Endothelial cell of umbilical vein (primary cell): Measurements from ENCODE around the gene ALDH6A1. TPM values are rescaled to one million over a fixed set of nuclear protein-coding genes. Genes with fewer than 3 reads are reported as not detected.

Source experiments
- BruUV-seq: library from RNA; stranded (reverse); fragments of 400-500 nt; replicated peaks from 2 replicates; lab custom pipeline; 2021; lab: Mats Ljungman, UMichigan
- CTCF ChIA-PET: fragments of 300-600, 350-600 bp; sonication (Branson Sonifier 250); formaldehyde crosslinking; loops from one replicate; lab custom pipeline; 2021; ENCODE audit warnings: antibody characterized with exemption, inconsistent platforms; lab: Charles Lee
- POLR2A ChIA-PET: fragments of 300-600, 350-600 bp; sonication (Branson Sonifier 250); formaldehyde crosslinking; loops from one replicate; lab custom pipeline; 2021; ENCODE audit warnings: antibody characterized with exemption, inconsistent platforms; lab: Charles Lee
- DNase-seq: peaks from one replicate; pipeline ENCODE4 v3.0.0-alpha.2; 2011; ENCODE audit warnings: low read depth, low spot score
- FAIRE-seq: peaks from 2 replicates; lab custom pipeline; 2011; peaks lifted over from hg19 to GRCh38; lab: Jason Lieb, UNC
- H2AFZ ChIP-seq: 2 replicates; pipeline ENCODE4 v1.6.0; 2012; ENCODE audit warnings: low read depth, low read length, control low read depth, inconsistent platforms
- H3K27ac ChIP-seq: 2 replicates; pipeline ENCODE4 v1.5.1; 2011; ENCODE audit warnings: low read depth, mild to moderate bottlenecking, control low read depth, low read length, moderate library complexity; ENCODE audit not compliant: insufficient read depth
- H3K27me3 ChIP-seq, 2 experiments: 2 replicates each; pipeline versions ENCODE4 v1.6.0 to v1.6.1; 2011; ENCODE audit warnings: low read length in 2 of 2, mixed read lengths in 1 of 2; ENCODE audit not compliant: control insufficient read depth in 2 of 2, insufficient read depth in 2 of 2
- H3K36me3 ChIP-seq, 2 experiments: 2 replicates in 1 of 2; 3 replicates in 1 of 2; pipeline ENCODE4 v1.5.1; 2011; ENCODE audit warnings: low read length in 2 of 2, mild to moderate bottlenecking in 1 of 2, moderate library complexity in 1 of 2; ENCODE audit not compliant: control insufficient read depth in 2 of 2, insufficient read depth in 2 of 2; ENCODE audit errors: extremely low read depth in 1 of 2
- H3K4me1 ChIP-seq: 3 replicates; pipeline ENCODE4 v1.5.1; 2011; ENCODE audit warnings: mild to moderate bottlenecking, low read length; ENCODE audit not compliant: control insufficient read depth, insufficient read depth; ENCODE audit errors: extremely low read depth
- H3K4me2 ChIP-seq: 2 replicates; pipeline ENCODE4 v1.6.1; 2011; ENCODE audit warnings: low read length, control low read depth, mixed read lengths; ENCODE audit not compliant: insufficient read depth
- H3K4me3 ChIP-seq, 3 experiments: fragments of 200-600 bp in 1 of 3; sonication (generic), shearing (Covaris generic) in 1 of 3; replicated peaks in 1 of 3; 2 replicates each; pipeline ENCODE4 v1.5.1; 2011 to 2016; ENCODE audit warnings: control low read depth in 3 of 3, low read length in 3 of 3, mild to moderate bottlenecking in 2 of 3, inconsistent platforms in 1 of 3, low read depth in 1 of 3, moderate library complexity in 1 of 3; ENCODE audit not compliant: insufficient read depth in 1 of 3
- H3K79me2 ChIP-seq: 2 replicates; pipeline ENCODE4 v1.6.0; 2012; ENCODE audit warnings: low read length, inconsistent platforms; ENCODE audit not compliant: control insufficient read depth, insufficient read depth
- H3K9ac ChIP-seq: replicated peaks from 2 replicates; pipeline ENCODE3; 2011; ENCODE audit warnings: low read length, control low read depth; ENCODE audit not compliant: insufficient read depth; ENCODE audit errors: extremely low read depth
- H3K9me1 ChIP-seq: replicated peaks from 3 replicates; pipeline ENCODE4 v1.6.0; 2011; ENCODE audit warnings: mild to moderate bottlenecking, low read length; ENCODE audit not compliant: control insufficient read depth, insufficient read depth; ENCODE audit errors: extremely low read depth
- H3K9me3 ChIP-seq: replicated peaks from 2 replicates; pipeline ENCODE4 v1.5.1; 2012; ENCODE audit warnings: low read length, inconsistent platforms; ENCODE audit not compliant: control insufficient read depth, insufficient read depth
- H4K20me1 ChIP-seq: replicated peaks from 2 replicates; pipeline ENCODE3; 2011; ENCODE audit warnings: mild to moderate bottlenecking, low read length; ENCODE audit not compliant: control insufficient read depth, insufficient read depth; ENCODE audit errors: extremely low read depth
- EZH2 ChIP-seq: IDR thresholded peaks from 2 replicates; pipeline ENCODE4 v1.6.1; 2012; ENCODE audit warnings: borderline replicate concordance, low read depth, mild to moderate bottlenecking, moderate library complexity, low read length, inconsistent platforms; ENCODE audit not compliant: severe bottlenecking
- GATA2 ChIP-seq: IDR thresholded peaks from 2 replicates; pipeline ENCODE4 v1.7.0; 2011; ENCODE audit warnings: low read depth, mild to moderate bottlenecking, moderate library complexity, mixed read lengths, low read length; ENCODE audit not compliant: insufficient read length, insufficient read depth
- JUN ChIP-seq: IDR thresholded peaks from 2 replicates; pipeline ENCODE4 v1.6.1; 2011; ENCODE audit warnings: borderline replicate concordance, low read depth; ENCODE audit not compliant: insufficient read length, insufficient read depth
- MYC ChIP-seq: IDR thresholded peaks from one replicate; pipeline ENCODE4 v1.6.1; 2011; ENCODE audit warnings: mild to moderate bottlenecking, low read depth, low read length
- POLR2AphosphoS5 ChIP-seq: IDR thresholded peaks from 2 replicates; pipeline ENCODE4 v1.6.1; 2012; ENCODE audit warnings: low read depth, mild to moderate bottlenecking, control low read depth, low read length, moderate library complexity; ENCODE audit not compliant: insufficient read depth
- dilution Hi-C: fragments of 300-500 bp; cut with MboI; formaldehyde crosslinking; loops from one replicate; pipeline ENCODE4 v1.15.0; 2019; ENCODE audit warnings: low sequenced_read_pairs; ENCODE audit not compliant: extremely low pct_ligation_motif_present
- intact Hi-C: fragments of 100-400 bp; cut with micrococcal nuclease; formaldehyde crosslinking; loops from one replicate; pipeline ENCODE4 v1.10.0; 2022
- polyA plus RNA-seq, 4 experiments: library from polyadenylated mRNA; depleted of rRNA in 3 of 4; stranded (reverse) in 3 of 4; unstranded in 1 of 4; fragments of >200 nt; gene quantifications; 2 replicates each; pipeline versions ENCODE4 v1.2.1 to v1.2.3, GENCODE V29; 2011 to 2012; ENCODE audit warnings: missing spikeins in 1 of 4
- total RNA-seq: library from RNA; stranded (reverse); gene quantifications from 2 replicates; pipeline ENCODE4 v1.2.3, GENCODE V29; 2021
- TF ChIP-seq, protein P1 (sequence below), 2 donors: IDR thresholded peaks; 1 replicate in 1 of 2; 2 replicates in 1 of 2; pipeline ENCODE4 v1.5.1; 2011; ENCODE audit warnings: low read length in 2 of 2, mild to moderate bottlenecking in 2 of 2, moderate library complexity in 2 of 2, control low read depth in 1 of 2, inconsistent platforms in 1 of 2, low read depth in 1 of 2; ENCODE audit not compliant: insufficient read depth in 1 of 2; ENCODE audit errors: extremely low read depth in 1 of 2

Gene ALDH6A1
- total and polyA plus RNA-seq, 2 donors (not counting 3 experiments of a cell fraction or from before 2014, with no cell fraction given): 5.2 to 10.2 TPM

DNA sequence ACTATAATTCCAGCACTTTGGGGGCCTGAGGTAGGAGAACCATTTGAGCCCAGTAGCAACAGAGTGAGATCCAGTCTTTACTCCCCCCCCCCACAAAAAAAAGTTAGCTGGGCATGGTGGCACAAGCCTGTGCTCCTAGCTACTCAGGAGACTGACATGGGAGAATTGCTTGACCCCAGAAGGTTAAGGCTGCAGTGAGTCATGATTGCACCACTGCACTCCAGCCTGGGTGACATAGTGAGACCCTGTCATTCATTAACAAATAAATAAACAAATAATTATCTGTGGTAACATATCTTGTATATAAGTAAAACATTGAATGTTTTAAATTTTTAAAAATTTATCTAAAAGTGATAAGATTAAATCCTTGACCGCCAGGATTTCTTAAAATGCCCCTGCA is 70.0 kb downstream of the ALDH6A1 start:
- POLR2A ChIA-PET: no interaction called here
- dilution Hi-C loops: no loop called here
- Histone ChIP-seq H3K4me3 (no peak overlapping the region), H3K4me2 (no peak overlapping the region), H3K4me1 (peaks cover 11% of the 10 kb centered on the region), H3K9ac (no peak overlapping the region), H2AFZ (no peak overlapping the region), H3K27ac (no peak overlapping the region), H3K27me3 (no peaks in the 10 kb centered on the region), H4K20me1 (no peaks in the 10 kb centered on the region), H3K9me3 (no peaks in the 10 kb centered on the region), H3K79me2 (no peaks in the 10 kb centered on the region), H3K9me1 (no peaks in the 10 kb centered on the region), H3K36me3 (peaks cover 0 to 2% of the 10 kb centered on the region in 2 experiments)
- no peak for FAIRE-seq
- DNase-seq: no peak
- CTCF ChIA-PET: no interaction called here
- TF ChIP-seq, protein P1, sequence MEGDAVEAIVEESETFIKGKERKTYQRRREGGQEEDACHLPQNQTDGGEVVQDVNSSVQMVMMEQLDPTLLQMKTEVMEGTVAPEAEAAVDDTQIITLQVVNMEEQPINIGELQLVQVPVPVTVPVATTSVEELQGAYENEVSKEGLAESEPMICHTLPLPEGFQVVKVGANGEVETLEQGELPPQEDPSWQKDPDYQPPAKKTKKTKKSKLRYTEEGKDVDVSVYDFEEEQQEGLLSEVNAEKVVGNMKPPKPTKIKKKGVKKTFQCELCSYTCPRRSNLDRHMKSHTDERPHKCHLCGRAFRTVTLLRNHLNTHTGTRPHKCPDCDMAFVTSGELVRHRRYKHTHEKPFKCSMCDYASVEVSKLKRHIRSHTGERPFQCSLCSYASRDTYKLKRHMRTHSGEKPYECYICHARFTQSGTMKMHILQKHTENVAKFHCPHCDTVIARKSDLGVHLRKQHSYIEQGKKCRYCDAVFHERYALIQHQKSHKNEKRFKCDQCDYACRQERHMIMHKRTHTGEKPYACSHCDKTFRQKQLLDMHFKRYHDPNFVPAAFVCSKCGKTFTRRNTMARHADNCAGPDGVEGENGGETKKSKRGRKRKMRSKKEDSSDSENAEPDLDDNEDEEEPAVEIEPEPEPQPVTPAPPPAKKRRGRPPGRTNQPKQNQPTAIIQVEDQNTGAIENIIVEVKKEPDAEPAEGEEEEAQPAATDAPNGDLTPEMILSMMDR (IDR thresholded peaks at IDR 0.05; ENCODE audit: extremely low read depth in 1 of 2, insufficient read depth in 1 of 2, low read depth in 1 of 2, low read length in 2 of 2): no peak
- TF ChIP-seq POLR2AphosphoS5: no peak
- no peak for TF ChIP-seq EZH2
- no peak for TF ChIP-seq MYC
- BruUV-seq: no TSS peak
- intact Hi-C loops: no loop called here

DNA sequence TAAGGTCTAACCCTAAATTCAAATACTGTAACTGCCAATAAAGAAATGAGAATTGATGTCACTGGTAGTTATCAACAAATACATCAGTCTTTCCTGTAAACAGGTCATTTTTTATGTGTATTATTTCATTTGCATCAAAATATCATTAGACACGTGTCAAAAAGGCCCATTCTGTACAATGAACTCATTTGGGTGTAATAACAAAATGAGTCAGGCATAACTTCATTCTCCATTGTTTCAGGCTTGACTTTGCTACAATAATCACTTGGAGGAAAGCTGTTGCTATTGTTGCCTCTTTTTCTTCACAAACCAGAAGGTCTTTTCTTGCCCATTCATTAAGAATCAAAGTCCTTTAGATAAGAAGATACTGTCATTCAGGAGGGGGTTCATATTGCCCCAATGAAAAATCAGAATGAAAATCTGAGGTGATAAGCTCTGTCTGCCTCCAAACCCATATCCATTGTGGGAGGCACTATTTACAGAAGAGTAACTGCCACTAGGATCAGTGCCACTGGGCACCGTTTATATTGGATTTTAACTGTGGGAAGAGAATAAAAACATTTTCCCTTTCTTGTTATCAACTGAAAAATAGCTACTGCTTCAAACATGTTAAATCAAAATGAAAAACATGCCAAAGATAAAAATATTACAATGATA is 75.3 kb downstream of the ALDH6A1 start:
- BruUV-seq: TSS peak; percentile 21
- Histone ChIP-seq H3K9ac (peak overlapping the region; percentile 55), H2AFZ (no peak overlapping the region), H3K4me1 (peaks cover 10% of the 10 kb centered on the region), H3K79me2 (no peaks in the 10 kb centered on the region), H4K20me1 (no peaks in the 10 kb centered on the region), H3K27ac (peak overlapping the region; percentile 69), H3K36me3 (peaks cover 2% of the 10 kb centered on the region in 2 experiments), H3K4me3 (no peak overlapping the region), H3K27me3 (no peaks in the 10 kb centered on the region), H3K4me2 (peak overlapping the region; percentile 1), H3K9me3 (no peaks in the 10 kb centered on the region), H3K9me1 (no peaks in the 10 kb centered on the region)
- dilution Hi-C loops (no loop called here), intact Hi-C loops (no loop called here)
- TF ChIP-seq JUN (peak; percentile 76), GATA2 (no peak)
- DNase-seq (peak; percentile 78), FAIRE-seq (peak; percentile 74)
- ChIA-PET POLR2A (no interaction called here), CTCF (interaction anchor here (0.8 kb wide), 1 partner anchor 10 kb away, joined by 3 read pairs; the partner anchor contains the start of genes BBOF1 and ENTPD5)
